ENCODE results near the gene ACOT7.

ACOT7 gene

DNA sequence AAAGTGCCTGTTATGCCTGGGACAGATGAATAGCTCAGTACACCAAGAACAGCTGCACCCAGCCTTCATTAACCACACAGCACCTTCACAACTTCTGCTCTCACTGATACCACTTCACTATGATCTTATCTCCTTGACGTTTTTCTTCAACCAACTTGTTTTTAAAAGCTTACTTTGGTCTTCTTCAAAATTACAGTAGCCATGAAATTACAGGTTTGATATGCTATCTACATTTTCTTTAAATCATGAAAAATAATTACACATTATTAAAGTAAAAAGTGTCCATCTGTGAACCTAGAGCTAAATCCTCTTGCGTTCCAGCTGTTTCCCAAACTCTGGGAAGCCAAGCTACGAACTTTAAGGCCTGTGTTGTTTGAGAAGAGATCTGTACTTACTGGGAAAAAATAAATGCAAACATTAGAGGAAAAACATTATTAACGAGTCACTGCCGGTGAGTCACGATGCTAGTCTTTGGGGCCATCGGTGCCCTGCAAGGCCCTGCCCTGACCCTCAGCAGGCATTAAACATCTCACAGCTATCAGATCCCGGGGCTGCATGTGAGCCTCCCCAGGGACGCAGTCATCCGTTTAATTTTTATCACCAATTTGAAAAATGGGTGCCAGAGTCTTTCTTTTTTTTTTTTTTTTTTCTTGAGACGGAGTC is 76.3 kb downstream of the ACOT7 start:
- no peak overlapping the region for H3K9ac ChIP-seq
- no peak overlapping the region for H3K27ac ChIP-seq
- no peak overlapping the region for H3K4me2 ChIP-seq
- H3K36me3 ChIP-seq (ENCODE audit: insufficient read depth) = no peaks in the 10 kb centered on the region
- no peaks in the 10 kb centered on the region for H3K79me2 ChIP-seq (ENCODE audit: insufficient read depth, low read depth)
- no peak overlapping the region for H2AFZ ChIP-seq (ENCODE audit: low read depth)
- H3K27me3 ChIP-seq (ENCODE audit: insufficient read depth, low read depth) = no peaks in the 10 kb centered on the region
- H4K20me1 ChIP-seq (ENCODE audit: insufficient read depth) = no peaks in the 10 kb centered on the region
- no peaks in the 10 kb centered on the region for H3K4me1 ChIP-seq (ENCODE audit: low read depth, poor library complexity, severe bottlenecking)
- TF ChIP-seq, protein P1, sequence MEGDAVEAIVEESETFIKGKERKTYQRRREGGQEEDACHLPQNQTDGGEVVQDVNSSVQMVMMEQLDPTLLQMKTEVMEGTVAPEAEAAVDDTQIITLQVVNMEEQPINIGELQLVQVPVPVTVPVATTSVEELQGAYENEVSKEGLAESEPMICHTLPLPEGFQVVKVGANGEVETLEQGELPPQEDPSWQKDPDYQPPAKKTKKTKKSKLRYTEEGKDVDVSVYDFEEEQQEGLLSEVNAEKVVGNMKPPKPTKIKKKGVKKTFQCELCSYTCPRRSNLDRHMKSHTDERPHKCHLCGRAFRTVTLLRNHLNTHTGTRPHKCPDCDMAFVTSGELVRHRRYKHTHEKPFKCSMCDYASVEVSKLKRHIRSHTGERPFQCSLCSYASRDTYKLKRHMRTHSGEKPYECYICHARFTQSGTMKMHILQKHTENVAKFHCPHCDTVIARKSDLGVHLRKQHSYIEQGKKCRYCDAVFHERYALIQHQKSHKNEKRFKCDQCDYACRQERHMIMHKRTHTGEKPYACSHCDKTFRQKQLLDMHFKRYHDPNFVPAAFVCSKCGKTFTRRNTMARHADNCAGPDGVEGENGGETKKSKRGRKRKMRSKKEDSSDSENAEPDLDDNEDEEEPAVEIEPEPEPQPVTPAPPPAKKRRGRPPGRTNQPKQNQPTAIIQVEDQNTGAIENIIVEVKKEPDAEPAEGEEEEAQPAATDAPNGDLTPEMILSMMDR (conservative IDR thresholded peaks at IDR 0.05; ENCODE audit: low read depth, low read length) = no peak
- H3K4me3 ChIP-seq (IDR thresholded peaks at IDR 0.05; ENCODE audit: insufficient read depth, low read depth, low read length) = no peak overlapping the region

DNA sequence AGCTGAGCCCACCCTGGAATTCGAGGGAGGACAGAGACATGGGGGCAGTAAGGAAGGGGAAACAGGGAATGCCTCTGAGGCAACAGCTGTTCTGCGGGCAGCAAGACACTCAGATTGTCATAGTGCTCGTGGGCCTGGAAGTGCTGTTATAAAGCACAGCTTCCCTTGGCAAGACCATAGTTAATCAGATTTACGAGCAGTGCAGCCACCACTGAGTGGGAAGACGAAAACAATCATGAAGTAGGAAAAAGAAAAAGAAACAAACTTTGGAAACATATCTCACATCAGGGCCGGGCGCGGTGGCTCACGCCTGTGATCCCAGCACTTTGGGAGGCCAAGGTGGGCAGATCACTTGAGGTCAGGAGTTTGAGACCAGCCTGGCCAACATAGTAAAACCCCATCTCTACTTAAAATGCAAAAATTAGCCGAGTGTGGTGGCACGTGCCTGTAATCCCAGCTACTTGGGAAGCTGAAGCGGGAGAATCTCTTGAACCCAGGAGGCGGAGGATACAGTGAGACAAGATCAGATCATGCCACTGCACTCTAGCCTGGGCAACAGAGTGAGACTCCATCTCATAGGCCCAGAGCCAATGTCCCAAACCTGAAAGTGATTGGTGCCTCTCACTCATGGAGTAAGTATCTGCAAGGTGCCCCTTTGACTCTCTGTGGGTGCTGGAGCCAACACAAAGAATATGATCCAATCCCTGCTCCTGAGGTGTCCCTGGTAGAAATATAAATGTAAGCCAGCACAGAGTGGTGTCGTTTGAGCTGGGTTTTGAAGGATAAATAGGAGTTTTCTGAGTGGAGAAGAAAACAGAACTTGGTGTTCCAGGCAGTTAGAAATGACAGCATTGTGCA is 77.1 kb downstream of the ACOT7 start:
- TF ChIP-seq, protein P1 (conservative IDR thresholded peaks at IDR 0.05; ENCODE audit: low read depth, low read length) = no peak
- Histone ChIP-seq H3K4me1 (ENCODE audit: low read depth, poor library complexity, severe bottlenecking) (no peaks in the 10 kb centered on the region), H3K27me3 (ENCODE audit: insufficient read depth, low read depth) (no peaks in the 10 kb centered on the region), H3K79me2 (ENCODE audit: insufficient read depth, low read depth) (no peaks in the 10 kb centered on the region), H3K27ac (no peak overlapping the region), H4K20me1 (ENCODE audit: insufficient read depth) (no peaks in the 10 kb centered on the region), H3K36me3 (ENCODE audit: insufficient read depth) (no peaks in the 10 kb centered on the region), H3K4me3 (IDR thresholded peaks at IDR 0.05; ENCODE audit: insufficient read depth, low read depth, low read length) (no peak overlapping the region), H3K9ac (no peak overlapping the region), H2AFZ (ENCODE audit: low read depth) (no peak overlapping the region), H3K4me2 (no peak overlapping the region)

DNA sequence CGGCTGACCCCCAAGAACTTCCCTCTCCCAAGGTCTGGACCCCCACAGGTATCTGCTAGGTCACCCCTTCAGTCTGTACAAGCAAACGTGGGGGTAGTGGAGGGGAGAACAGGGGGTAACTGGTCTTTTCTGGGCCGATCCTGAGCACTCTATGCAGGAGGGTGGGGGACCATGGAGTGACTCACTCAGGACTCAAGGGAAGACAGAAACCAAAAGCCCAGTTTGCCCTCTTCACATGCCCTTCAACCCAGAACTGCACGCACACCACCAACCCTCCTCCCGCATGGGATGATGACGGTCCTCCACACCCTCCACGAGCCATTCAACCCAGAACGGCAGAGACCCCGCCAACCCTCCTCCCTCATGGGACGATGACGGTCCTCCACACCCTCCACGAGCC is 79.1 kb downstream of the ACOT7 start:
- Histone ChIP-seq H3K4me2 (no peak overlapping the region), H3K79me2 (ENCODE audit: insufficient read depth, low read depth) (no peaks in the 10 kb centered on the region), H2AFZ (ENCODE audit: low read depth) (no peak overlapping the region), H3K9ac (no peak overlapping the region), H3K27me3 (ENCODE audit: insufficient read depth, low read depth) (no peaks in the 10 kb centered on the region), H3K4me3 (IDR thresholded peaks at IDR 0.05; ENCODE audit: insufficient read depth, low read depth, low read length) (no peak overlapping the region), H3K27ac (no peak overlapping the region), H3K36me3 (ENCODE audit: insufficient read depth) (no peaks in the 10 kb centered on the region), H3K4me1 (ENCODE audit: low read depth, poor library complexity, severe bottlenecking) (no peaks in the 10 kb centered on the region), H4K20me1 (ENCODE audit: insufficient read depth) (no peaks in the 10 kb centered on the region)
- TF ChIP-seq, protein P1 (conservative IDR thresholded peaks at IDR 0.05; ENCODE audit: low read depth, low read length) = no peak

DNA sequence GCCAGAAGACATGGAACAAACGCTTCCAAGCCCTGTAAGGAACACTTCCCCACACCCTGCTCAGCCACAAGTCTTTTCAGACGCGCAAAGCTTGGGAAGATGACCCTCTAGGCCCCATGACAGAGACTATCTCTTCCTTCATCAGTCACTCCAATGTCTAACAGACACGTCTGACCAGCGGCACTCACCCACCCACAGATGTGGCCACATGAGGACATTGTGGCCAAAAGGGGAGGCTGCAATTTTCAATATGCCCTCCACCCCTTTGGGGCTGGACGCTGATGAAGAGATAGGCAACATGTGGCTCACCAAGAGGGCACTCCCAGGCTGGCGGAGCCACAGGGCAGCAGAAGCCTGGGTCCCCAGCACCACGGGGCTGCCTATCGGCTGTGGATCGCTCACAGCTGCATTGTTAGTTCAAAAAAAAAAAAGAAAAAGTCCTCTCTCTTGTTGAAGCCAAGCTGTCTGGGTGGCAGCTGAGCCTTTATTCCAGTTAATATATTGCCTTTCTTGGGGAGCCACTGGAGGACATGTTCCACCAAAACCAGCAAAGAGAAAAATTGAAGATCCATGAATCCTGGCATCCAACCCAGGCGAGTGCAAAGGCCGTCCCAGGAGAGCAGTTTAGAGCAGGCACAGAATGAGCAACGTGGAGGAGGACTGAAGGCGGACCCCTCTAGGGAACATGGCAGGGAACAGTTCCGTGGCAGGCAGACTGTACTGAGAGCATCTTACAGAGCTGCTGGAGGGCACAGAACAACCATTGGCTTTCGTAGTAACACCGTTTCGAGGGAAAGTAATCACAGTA is 80.0 kb downstream of the ACOT7 start:
- no peaks in the 10 kb centered on the region for H4K20me1 ChIP-seq (ENCODE audit: insufficient read depth)
- H3K27ac ChIP-seq = no peak overlapping the region
- H3K4me1 ChIP-seq (ENCODE audit: low read depth, poor library complexity, severe bottlenecking) = no peaks in the 10 kb centered on the region
- TF ChIP-seq, protein P1 (conservative IDR thresholded peaks at IDR 0.05; ENCODE audit: low read depth, low read length) = no peak
- H3K36me3 ChIP-seq (ENCODE audit: insufficient read depth) = no peaks in the 10 kb centered on the region
- H3K79me2 ChIP-seq (ENCODE audit: insufficient read depth, low read depth) = no peaks in the 10 kb centered on the region
- H3K4me2 ChIP-seq = no peak overlapping the region
- H2AFZ ChIP-seq (ENCODE audit: low read depth) = no peak overlapping the region
- H3K4me3 ChIP-seq (IDR thresholded peaks at IDR 0.05; ENCODE audit: insufficient read depth, low read depth, low read length) = no peak overlapping the region
- H3K9ac ChIP-seq = no peak overlapping the region
- H3K27me3 ChIP-seq (ENCODE audit: insufficient read depth, low read depth) = no peaks in the 10 kb centered on the region
